GM21528 (cell line): ENCODE data around the gene CD40LG.

Experiments used
- ATAC-seq: cut with Tn5 transposase; IDR thresholded peaks from one replicate; pipeline ENCODE4 v1.9.1; 2021; ENCODE audit warnings: mild to moderate bottlenecking, moderate library complexity; ENCODE audit not compliant: unreplicated experiment, low FRiP score

CD40LG gene

DNA sequence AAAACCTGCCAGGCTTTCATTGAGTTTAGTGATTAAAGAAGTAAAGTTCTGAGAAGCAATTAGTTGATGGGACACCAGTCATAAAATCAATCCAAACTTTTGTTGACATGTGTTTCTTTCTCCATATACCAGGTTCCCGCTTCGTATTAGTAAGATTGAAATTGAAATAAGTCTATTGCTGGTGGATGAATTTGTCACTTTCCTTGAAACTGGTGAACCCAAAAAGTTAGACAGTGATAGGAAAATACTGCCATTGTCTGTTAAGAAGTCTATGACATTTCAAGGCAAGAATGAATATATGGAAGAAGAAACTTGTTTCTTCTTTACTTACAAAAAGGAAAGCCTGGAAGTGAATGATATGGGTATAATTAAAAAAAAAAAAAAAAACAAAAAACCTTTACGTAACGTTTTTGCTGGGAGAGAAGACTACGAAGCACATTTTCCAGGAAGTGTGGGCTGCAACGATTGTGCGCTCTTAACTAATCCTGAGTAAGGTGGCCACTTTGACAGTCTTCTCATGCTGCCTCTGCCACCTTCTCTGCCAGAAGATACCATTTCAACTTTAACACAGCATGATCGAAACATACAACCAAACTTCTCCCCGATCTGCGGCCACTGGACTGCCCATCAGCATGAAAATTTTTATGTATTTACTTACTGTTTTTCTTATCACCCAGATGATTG, at the start of gene CD40LG:
TSS of gene CD40LG (plus strand) at position 482 of the 684 bp plus-strand sequence. CDS start at position 573, 91 bp downstream.
- ATAC-seq, result no peak

DNA sequence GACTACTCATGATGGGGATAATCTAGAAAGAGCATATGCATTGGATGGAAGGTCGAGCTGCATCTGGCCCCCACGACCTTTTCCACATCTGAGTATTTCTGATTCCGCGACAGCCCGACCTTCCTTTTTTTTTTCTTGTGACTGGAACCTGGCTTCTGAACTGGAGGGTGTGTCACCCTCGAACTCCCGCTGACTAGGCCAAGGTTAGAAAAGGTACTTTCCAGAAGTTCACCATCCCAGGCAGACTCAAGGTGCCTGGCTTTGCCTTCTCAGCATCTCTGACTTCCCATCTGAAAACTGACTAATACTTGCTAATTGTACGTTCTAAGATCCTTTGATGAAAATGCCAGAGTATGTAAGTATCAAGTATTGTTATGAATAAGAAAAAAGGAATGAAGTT, 49.3 kb upstream of the CD40LG start:
- no peak for ATAC-seq

DNA sequence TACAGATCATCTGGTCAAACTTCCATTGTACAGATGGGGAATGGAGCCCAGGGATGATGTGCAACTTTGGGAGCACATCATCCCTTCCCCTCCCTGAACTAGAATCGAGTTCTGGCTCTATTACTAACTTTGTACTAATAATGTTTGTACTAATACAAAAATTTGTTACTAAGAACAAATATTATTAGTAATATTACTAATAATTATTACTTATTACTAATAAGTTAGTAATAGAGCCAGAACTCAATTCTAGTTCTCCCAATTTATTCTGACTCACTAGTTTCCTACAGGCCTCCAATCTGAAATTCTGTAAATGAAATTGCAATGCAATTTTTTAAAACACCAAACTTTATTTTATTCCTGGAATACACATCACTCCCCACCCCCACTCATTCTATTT, 47.9 kb upstream of the CD40LG start:
- ATAC-seq, result no peak

DNA sequence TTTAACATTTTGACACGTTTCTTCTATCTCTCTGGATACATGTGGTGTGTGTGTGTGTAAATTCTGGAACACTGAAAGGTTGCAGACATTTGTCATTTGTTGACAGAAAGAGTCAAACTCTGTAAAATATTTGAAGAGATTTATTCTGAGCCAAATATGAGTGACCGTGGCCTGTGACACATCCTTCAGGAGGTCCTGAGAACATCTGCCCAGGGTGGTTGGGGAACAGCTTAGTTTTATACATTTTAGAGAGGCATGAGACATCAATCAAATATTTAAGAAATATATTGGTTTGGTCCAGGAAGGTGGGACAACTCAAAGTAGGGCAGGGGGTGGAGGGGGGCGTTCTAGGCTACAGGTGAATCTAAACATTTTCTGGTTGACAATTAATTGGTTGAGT, 40.7 kb upstream of the CD40LG start:
- no peak for ATAC-seq

DNA sequence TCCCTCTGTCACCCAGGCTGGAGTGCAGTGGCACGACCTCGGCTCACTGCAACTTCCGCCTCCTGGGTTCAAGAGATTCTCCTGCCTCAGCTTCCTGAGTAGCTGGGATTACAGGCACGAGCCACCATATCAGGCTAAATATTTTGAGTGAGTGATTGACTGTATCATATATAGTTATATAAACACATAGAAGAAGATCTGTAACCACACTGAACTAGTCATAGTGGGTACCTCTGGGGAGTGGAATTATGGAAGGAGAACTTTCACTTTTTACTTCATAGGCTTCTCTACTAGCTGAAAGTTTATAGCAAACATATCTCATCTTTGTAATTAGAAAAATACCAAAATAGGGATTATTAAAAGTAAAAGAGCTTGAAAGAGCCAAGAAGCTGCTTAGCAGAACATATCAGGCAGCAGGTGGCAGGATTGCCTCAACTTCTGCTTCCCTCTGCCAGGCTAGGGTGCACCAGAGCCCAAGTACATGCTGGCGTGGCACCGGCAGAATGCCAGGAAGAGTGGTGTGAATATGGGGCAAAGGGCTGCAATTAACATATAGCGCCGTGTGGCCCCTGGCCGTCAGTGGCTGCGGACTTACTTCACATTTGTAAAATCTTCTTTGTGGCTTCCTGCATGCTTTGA, 39.5 kb upstream of the CD40LG start:
- no peak for ATAC-seq

DNA sequence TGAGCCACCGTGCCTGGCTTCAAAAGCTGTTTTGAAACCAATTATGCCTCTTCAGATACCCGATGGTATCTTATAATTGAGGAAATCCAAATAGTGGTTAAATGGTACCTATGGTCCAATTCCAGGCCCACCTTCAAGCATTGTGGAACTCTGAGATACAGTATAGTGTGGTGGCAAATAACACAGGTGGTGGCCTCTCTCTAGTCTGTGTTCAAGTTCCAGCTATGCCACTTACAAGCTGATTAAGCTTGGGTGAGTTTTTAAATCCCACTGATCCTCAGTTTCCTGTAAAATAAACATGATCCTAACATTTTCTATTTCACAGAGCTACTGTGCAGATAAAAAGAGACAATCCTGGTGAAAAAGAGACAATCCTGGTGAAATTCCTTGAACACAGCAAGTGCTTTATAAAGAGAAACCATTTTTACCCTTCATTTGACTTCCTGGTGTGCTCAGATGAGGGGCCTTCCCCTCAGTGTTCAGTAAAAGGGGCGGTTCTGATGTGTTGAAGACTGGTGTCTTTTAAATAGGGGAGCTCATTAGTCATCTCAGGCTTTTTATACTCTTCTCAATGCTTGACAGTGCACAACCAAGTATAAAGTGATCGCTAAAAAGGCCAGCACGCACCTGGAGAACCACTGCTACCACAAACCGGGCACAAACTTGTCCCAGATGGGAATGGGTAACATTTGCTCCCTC, 30.8 kb upstream of the CD40LG start:
- ATAC-seq, result peak; percentile 85

- no peak for ATAC-seq
Observed at GRCh38 chrX:136619899-136620505, 28.0 kb upstream of the CD40LG start.

DNA sequence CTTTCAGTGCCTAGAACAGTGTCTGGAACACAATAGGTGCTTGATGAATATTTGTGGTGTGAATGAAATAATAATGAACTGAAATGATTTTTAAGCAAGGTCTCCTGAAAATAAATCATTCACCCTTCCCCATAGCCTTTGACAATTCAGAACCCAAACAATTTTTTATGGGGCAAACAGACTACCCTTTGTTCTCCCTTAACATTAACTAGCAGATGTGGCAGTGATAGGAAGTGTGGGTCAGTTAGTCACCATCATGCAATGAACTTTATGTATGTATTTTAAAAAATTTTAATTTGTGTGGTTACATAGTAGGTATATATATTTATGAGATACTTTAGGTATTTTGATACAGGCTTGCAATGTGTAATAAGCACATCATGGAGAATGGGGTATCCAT, 27.2 kb upstream of the CD40LG start:
- no peak for ATAC-seq

GRCh38 chrX:136622568-136622967, 25.4 kb upstream of the CD40LG start:
- ATAC-seq, result no peak

GRCh38 chrX:136623396-136623795, 24.6 kb upstream of the CD40LG start:
- ATAC-seq, result no peak

DNA sequence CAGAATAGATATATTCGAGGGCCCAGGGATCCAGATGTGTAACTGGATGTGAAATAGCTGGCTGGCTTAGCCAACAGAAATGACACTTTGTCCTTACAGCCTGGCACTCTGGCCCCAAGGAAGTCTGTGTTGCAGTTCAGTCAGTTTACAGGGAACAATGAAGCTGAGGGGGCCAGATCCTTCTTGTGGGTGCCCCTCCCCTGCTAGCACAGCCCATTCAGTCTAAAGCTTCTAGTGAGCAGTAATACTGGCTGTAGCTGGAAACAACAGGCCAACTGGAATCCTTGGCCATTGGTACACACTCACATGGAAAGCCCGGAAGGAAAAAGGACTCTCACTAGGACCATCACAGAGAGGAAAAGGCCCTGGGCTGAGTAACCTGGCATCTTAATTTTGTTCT, 22.7 kb upstream of the CD40LG start:
- no peak for ATAC-seq

DNA sequence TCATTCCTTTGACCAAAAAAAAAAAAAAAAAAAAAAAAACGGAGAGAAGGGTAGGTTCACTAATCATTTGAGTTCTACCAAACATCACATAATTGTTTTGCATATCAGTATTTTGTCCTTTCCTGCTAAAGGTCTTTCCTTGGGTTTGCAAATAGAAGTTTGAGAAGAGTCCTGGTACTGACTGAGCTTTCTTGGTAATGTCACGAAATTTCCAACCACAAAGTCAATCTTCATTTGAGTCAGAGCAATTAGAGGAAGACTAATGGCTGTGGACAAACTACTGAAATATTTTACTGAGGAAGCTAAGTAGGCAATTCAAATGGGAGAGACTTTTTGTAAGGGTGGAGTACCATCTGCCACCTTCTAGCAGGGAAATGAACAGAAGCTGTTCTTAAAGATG, 21.7 kb upstream of the CD40LG start:
- ATAC-seq, result no peak

DNA sequence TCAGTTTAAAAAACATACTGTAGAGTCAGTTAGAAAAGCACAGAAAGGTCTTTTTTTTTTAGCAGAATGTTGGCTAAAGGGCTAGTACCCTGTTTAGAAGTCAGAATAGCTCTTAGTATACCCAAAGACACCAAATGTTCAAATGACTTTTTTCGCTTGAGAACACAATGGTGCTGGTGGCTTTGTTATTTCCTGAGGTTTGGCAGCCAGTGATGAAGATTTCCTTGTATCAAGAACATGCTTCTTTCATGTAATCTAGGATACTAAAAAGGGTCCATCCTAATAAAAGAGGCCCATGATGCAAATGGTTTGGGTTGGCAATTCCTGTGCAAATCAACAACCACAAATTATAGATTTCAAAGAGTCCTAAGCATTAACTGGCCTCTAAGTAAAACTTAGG, 21.1 kb upstream of the CD40LG start:
- no peak for ATAC-seq

- ATAC-seq, result no peak
Observed at GRCh38 chrX:136627409-136627808, 20.5 kb upstream of the CD40LG start.

DNA sequence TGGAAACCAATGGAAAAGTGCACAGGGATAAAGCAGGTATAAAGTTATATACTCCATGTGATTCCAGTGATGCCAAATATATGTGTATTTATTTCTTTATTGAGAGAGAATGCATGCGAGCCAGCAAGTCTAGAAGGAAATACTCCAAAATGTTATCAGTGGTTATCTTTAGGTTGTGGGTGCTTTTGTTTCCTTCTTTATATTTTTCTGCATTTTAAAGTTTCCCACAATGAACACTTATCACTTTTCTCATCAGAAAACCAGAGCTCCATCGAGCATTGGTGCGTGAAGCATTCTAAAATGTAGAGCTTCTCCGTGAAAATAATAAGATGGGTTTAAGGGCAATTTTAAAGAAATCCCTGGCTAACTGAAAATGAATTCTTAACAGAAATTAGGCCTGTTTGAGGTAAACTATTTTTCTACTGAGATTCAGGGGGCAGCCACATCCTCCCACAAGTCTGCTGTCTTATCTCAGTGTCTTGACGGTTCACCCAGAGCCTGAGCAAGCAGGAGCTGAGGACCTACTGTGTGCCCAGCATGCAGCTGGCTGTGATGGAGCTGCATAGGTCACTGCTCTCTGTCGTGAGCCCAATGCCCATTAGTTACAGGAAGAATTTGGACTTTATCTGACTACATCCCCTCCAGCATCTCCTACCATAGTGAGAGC, 18.7 kb upstream of the CD40LG start:
- ATAC-seq, result no peak

DNA sequence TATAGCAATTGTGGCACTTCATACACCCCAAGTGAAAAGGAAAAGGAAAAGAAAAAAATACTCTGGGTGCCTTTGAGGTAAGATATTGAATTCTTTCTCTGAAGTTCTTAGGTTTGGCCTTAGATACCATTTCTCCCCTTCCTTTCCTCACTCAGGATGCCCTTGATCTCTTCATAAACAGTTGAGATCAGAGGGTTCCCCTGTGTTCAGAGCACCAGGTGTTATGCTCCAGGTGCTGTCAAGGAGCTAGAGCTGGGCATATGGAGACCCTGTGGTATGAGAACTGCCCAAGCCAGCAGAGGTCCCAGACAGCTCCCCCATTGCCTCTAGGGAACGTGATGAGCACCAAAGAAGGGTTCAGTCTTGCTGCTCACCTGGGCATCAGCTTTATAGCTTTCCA, 17.1 kb upstream of the CD40LG start:
- ATAC-seq, result no peak

DNA sequence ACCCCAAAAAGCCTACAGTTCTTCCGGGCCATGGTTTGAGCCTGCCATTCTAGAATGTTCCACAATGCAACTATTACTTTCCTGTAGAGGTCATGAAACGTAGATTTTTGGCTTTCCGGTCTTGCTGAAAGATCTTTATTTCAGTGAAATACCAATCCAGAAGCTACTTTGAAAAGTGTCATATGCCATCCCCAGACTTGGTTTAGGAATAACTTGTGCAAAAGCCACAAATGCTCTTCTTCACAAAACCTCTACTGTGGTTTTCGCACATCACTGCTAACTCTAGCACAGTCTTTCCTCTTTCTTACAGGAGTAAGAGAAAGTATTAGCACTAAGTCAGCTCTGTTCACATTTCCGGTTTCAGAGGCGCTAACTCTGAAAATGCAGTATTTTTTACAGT, 12.7 kb upstream of the CD40LG start:
- no peak for ATAC-seq

- ATAC-seq, result no peak
Observed at GRCh38 chrX:136636121-136636520, 11.8 kb upstream of the CD40LG start.

GRCh38 chrX:136639506-136640176, 8.3 kb upstream of the CD40LG start:
- ATAC-seq, result no peak

- no peak for ATAC-seq
Observed at GRCh38 chrX:136643243-136643642, 4.7 kb upstream of the CD40LG start.
